HepG2 (cell line): ENCODE data around the gene PEAK1.

Experiments used
- CTCF ChIP-seq: sonication (generic); formaldehyde crosslinking; IDR thresholded peaks from 2 replicates; pipeline ENCODE4 v1.5.0; 2020; ENCODE audit warnings: mild to moderate bottlenecking, missing genetic modification reagents, moderate library complexity
- JUN ChIP-seq: sonication (generic); formaldehyde crosslinking; IDR thresholded peaks from 2 replicates; pipeline ENCODE4 v1.4.0; 2020; ENCODE audit warnings: mild to moderate bottlenecking, missing genetic modification reagents
- RFX5 ChIP-seq: IDR thresholded peaks from 2 replicates; pipeline ENCODE4 v1.6.1; 2011; ENCODE audit warnings: low read depth, low read length, improper control_type of control experiment

DNA sequence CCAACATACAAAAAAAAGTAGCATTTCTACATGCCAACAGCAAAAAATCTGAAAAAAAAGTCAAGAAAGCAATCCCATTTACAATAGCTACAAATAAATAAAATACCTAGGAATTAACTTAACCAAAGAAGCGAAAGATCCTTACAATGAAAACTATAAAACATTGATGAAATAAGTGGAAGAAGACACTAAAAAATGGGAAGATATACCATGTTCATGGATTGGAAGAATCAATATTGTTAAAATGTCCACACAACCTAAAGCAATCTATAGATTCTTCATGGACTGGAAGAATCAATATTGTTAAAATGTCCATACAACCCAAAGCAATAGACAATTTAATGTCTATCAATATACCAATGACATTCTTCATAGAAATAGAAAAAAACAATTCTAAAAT lies 21.0 kb downstream of the PEAK1 start:
- TF ChIP-seq JUN (CRISPR knock-in tag) (no peak), CTCF (no peak), RFX5 (no peak)
